ENCODE results near the gene TBX6. TPM values are rescaled to one million over a fixed set of nuclear protein-coding genes. Genes with fewer than 3 reads are reported as not detected.

The TBX6 gene
- total and polyA plus RNA-seq, 10 of the 15 experiments (the other 5 are each of a cell fraction or from before 2014, with no cell fraction given), result 0.08 to 0.90 (median 0.31) TPM; not detected in 2

- TF ChIP-seq REST (IDR thresholded peaks at IDR 0.05; ENCODE audit: low read depth, low read length) (no peak), MAX (IDR thresholded peaks at IDR 0.05; ENCODE audit: low read depth, low read length) (peak; percentile 91), BRCA1 (IDR thresholded peaks at IDR 0.05; ENCODE audit: low read depth, low read length) (peak; percentile 38; the same call in 1 of the 2 replicates), EGR1 (IDR thresholded peaks at IDR 0.05; ENCODE audit: borderline replicate concordance in 1 of 2, low read depth in 2 of 2, low read length in 2 of 2) (0 out of 3 replicates have a peak, but pooled peaks of 1 of the 2 experiments have one; percentile 37), HDAC2 (IDR thresholded peaks at IDR 0.05) (no peak), NFIC (IDR thresholded peaks at IDR 0.05; ENCODE audit: low read depth, low read length) (no peak), E2F8 (IDR thresholded peaks at IDR 0.05; ENCODE audit: low read depth, partially characterized antibody) (peak; percentile 68), POU2F2 (IDR thresholded peaks at IDR 0.05; ENCODE audit: borderline replicate concordance, low read depth, low read length) (peak; percentile 74; the same call in 2 of the 3 replicates), PKNOX1 (IDR thresholded peaks at IDR 0.05) (no peak; the same call in none of the 2 replicates), JUND (IDR thresholded peaks at IDR 0.05; ENCODE audit: low read depth, low read length) (peak; percentile 35; the same call in 1 of the 2 replicates), E2F4 (IDR thresholded peaks at IDR 0.05; ENCODE audit: low read depth, low read length) (peak; percentile 35), ZBTB4 (CRISPR knock-in tag; IDR thresholded peaks at IDR 0.05) (no peak), NBN (IDR thresholded peaks at IDR 0.05) (no peak; the same call in none of the 2 replicates), HCFC1 (IDR thresholded peaks at IDR 0.05; ENCODE audit: low read length) (no peak), CHD1 (IDR thresholded peaks at IDR 0.05; ENCODE audit: low read depth, low read length) (0 out of 2 replicates have a peak, but pooled peaks have one; percentile 58), BHLHE40 (IDR thresholded peaks at IDR 0.05; ENCODE audit: borderline replicate concordance in 1 of 2, low read depth in 2 of 2, low read length in 1 of 2) (peak; percentile 65 to 79)
Observed at GRCh38 chr16:30065102-30065942, 26.4 kb downstream of the TBX6 start, which contains the start of gene ALDOA (continued).

All from GM12878 (cell line).